Anterior cingulate cortex (tissue), 58 donors: ENCODE measurements around the gene MLF2.
"Not testable (repeated sequence)": the region's sequence is repeated elsewhere in the genome, so short reads cannot be mapped to it uniquely, and the experiment has no call there.

Experiments used
- DNase-seq, 58 donors: peaks; one replicate each; lab custom pipeline; 2025; lab: John Stamatoyannopoulos, UW

MLF2 gene

DNA sequence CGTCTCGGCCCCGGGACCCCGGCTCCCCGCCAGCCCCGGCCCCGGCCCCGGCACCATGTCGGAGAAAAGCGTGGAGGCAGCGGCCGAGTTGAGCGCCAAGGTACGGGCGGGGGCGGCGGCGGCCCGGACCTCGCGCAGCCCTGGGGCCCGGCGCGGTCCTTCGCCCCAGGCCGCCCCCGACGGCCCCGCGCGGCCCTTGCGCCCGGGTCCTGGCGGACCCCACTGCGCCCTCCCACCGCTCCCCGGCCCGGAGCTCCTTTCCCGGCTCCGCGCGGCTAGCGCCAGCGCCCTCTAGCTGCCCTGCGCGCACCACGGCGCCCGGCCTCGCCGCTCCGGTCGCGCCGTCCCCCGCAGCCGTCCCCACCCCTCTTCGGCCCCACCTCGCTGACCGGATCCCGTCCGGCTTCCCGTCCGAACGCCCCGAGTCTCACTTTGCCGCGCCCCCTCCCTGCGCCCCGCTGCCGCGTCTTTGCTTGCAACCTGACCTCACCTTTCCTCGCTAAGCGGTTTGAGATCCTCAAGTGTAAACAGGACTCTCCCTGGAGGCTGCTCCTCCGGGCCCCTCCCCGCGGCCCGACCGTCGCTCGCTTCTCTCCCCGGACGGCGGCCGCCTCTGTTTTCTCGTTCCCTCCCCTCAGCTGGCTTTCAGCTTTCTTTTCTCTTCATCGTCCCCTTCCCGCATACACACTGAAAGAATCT lies 13.9 kb upstream of the MLF2 start:
- DNase-seq, result peak in 49 of 58 donors; percentile 13 to 74 (median 50)

DNA sequence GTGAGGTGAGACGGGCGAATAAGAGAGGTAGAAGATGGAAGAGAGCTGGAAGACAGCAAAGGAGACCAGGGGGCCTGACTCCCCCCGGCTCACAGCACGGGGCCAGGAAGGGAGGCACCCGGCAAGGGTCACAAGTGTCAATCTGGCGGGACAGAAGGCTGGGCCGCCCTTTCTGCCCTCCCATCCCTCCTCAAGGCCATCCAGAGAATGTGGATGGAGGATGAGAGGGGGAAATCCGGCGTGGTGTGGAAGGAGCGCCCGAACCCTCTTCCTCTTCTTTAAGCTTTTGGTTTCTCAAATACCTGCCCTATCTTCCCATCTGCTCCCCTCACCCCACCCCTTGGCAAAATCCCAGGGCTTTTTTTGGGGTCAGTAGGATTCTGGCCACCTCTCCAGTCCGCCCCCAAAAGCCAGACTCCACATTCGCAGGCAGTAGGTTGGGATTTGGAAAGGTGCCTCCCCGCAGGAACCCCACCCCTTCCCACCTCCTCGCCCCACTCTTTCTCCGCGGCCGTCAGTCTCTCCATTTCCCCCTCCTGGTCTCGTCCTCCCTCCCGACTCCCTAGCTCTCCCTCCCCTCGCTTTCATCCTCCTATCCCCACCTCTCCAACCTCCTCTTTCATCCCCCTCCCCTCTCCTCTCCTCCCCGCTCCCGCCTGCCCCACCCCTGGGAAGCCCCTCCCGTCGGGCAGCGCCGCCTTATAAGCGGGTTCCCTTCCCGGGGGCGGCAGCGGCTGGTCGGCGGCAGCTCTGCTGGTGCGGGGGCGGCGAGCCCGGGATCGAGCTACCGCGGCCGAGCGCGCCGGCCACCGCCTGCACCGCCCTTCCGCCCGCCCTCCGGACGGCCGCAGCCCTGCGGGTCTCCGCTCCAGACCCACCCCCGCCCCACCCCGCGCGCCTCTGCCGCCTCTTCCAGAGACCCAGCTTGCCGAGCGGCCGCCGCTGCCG lies 13.0 kb upstream of the MLF2 start, which contains the start of gene PTMS:
Gene PTMS (plus strand): TSS at position 730 of the 948 bp plus-strand sequence. CDS start 343 bp downstream, outside the sequence.
- peak in 54 of 58 donors; percentile 21 to 91 (median 58) for DNase-seq

DNA sequence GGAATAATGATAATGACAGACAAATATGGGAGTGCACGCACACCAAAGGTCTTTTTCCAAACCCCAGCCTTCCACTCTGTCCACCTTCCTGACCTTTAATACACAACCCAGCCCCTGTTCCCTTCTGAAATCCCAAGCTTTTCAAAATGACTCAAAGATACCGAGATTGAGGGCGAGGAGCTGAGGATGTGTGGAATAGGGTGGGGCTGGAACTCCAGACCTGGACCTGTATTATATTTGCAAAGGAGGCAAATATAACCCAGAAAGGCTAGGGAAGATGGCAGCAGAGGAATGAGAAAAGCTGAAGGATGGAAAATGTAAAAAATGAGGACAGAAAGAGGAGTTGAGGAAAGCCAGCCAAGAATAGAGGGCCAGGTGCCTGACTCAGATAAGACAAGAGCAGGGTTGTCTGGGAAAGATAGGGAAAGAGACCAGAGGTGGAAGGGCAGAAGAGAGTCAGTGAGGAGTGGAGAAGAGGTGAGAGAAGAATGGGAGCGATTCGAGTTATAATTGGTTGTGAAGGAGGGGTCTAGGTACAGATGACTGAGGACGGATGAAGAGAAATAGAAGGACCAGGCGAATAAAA lies 12.2 kb upstream of the MLF2 start:
- DNase-seq, result no peak

- peak; percentile 33 to 99 (median 90) for DNase-seq
These were observed 11.3 kb upstream of the MLF2 start for GRCh38 chr12:6764011-6764828.

- DNase-seq, result no peak
These were observed 10.4 kb upstream of the MLF2 start for GRCh38 chr12:6763380-6763779.

GRCh38 chr12:6759741-6760140 lies 6.8 kb upstream of the MLF2 start:
- DNase-seq, result no peak

- DNase-seq, result no peak
These were observed 5.7 kb upstream of the MLF2 start for GRCh38 chr12:6758506-6759095.

DNA sequence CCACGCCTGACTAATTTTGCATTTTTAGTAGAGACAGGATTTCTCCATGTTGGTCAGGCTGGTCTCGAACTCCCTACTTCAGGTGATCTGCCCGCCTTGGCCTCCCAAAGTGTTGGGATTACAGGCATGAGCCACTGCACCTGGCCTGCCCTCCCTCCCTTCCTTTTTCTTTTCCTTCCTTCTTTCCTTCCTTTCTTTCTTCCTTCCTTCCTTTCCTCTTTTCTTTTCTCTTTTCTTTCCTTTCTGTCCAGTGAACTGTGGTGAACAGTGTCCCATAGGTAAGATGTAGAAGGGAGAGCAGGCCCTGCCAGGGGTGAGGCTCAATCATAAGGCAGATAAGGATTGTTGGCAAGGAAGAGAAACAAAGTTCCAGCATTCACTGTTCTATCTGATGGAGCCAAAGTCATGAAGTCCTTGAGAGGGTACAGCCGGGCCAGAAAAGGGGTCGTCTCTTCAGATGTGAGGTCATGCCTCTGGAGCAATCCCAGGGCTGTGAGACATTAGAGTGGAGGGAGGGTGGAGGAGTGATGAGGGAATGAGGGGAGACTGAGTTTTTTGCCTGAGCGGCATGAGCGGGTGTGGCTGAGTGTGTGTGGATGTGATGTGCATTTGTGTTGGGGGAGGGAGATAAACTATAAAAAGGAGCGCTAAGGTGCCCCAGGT lies 4.2 kb upstream of the MLF2 start:
- no peak for DNase-seq

GRCh38 chr12:6754411-6754810 lies 1.5 kb upstream of the MLF2 start:
- DNase-seq, result no peak

GRCh38 chr12:6753772-6754356 lies 923 bp upstream of the MLF2 start:
- no peak for DNase-seq

DNA sequence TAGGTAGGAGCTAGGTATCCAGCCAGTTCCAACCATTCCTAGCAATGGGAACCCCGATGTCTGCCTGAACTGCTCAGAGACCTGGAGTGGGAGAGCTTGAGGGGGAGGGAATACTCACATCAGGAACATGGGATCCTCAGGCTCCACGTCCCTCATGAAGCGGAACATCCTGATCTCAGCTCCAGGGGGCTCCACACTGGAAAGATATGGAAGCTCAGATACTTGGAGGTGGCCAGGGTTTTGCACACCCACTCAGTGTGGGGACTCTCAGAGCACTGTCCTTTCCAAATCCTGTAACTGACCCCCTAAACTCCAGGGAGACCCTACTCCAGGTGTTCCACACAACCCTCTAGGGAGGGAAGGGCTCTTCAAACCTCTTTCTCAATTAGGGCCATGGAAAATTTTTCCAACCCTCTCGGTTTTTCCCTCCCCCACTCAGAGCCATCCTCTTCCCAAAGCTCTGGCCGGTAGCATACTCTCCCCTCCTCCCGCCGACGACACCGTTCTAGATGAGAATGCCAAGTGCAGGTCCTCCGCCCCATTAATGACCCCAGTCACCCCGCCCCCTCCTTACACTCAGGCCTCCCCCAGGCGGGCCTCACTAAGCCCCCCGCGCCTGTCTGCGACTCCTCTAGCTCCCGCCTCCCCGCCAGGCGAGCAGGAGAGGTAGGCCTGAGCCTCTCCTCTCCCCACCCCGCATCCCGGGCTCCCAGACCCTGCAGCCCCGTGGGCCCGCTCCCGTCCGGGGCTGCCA lies 597 bp downstream of the MLF2 start:
- DNase-seq, result peak in 17 of 58 donors; percentile 8 to 67 (median 29)

DNA sequence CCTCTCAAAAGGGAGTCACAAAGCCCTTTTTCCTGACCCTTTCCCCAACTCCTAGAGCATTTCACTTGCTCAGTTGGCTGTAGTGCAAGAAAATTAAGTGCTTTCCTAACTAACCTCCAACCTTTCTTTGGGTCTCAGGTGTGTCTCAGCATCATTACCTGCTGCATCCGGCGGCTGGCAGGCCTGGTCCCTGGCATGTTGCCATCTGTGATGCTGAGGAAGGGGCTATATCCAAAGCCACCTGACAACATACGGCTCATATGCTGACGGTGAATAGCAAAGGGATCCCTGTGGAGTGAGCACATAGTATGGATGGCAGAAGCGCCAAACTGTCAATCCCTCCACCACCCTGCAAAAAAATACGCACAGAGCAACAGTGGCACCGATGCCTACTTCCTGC lies 1.2 kb downstream of the MLF2 start:
- DNase-seq, result peak in 1 of 58 donors; percentile 7

DNA sequence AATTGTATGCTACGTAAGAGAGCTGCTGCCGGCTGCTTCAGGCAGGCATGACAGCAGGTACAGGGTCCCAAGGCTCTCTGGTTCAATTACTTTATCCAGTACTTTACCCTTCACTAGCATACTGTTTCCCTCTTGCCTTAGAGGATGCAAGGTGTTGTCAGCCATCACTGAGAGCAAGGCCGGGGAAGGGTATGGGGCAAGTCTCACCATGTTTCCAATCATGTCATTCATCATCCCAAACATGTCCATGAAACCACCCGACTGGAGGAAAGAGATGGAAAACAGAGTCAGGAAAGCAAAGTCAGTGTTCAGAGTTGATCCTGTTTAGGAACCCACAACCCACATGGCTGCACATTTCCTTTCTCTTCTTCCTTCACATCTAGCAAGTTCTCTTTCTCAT lies 2.4 kb downstream of the MLF2 start:
- no peak for DNase-seq

DNA sequence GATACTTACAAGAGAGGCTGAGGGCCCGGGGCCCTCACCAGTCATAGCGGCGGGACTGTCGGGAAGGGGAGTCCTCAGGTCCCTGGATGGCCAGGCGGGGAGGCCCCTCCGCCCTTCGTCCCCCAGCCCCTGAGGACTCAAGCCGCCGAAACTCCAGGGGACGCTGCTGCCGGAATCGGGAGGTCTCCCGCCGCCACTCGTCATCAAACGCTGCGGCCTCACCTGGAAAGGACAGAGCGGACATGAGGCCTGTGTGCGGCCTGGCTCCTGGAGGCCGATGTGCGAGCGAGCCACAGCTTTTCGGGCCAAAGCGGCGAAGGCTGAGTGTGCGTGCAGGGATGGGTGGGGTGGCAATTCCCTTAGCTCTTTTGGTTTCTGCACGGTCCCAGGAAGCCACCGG lies 4.2 kb downstream of the MLF2 start:
- no peak for DNase-seq

DNA sequence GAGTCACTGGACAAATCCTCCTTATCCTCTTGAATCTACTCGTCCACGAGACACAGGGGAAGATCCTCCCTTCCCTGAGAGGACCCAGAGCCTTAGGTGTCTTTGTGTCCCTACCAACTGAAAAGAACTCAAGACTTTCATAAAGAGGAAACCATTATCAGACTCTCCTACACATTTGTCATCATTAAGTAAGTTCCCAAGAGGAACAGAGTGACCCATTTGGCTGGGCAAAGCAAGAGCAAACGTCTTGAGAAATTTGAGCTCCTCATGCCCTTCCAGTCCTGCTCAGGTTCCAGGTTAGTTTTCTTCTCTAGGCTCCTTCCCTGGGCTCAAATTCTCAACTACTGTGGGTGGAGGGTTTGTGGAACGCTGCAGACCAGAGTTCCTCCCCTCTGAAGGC lies 5.7 kb downstream of the MLF2 start:
- no peak for DNase-seq

- no peak for DNase-seq
These were observed 7.0 kb downstream of the MLF2 start for GRCh38 chr12:6745741-6746525.

DNA sequence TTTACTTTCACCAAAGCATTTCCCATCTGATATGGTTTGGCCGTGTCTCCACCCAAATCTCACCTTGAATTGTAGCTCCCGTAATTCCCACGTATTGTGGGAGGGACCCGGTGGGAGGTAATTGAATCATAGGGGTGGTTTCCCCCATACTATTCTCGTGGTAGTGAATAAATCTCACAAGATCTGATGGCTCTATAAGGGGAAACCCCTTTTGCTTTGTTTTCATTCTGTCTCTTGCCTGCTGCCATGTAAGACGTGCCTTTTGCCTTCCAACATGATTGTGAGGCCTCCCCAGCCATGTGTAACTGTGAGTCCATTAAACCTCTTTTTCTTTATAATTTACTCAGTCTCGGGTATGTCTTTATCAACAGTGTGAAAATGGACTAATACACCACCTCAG lies 9.6 kb downstream of the MLF2 start:
- DNase-seq, result not testable (repeated sequence)
